Omental fat pad (tissue), 4 donors: Measurements from ENCODE around the gene CTBP2. TPM values are rescaled to one million over a fixed set of nuclear protein-coding genes. Genes with fewer than 3 reads are reported as not detected.

Source experiments
- ATAC-seq: fragments of 150-250 bp; one replicate; pipeline ENCODE4 v1.9.1; 2016; ENCODE audit warnings: mild to moderate bottlenecking, moderate library complexity; ENCODE audit not compliant: low FRiP score
- DNase-seq: peaks from one replicate; pipeline ENCODE4 v3.0.0-alpha.2; 2019; ENCODE audit warnings: low spot score
- total RNA-seq, 4 donors: library from RNA; depleted of rRNA; stranded (reverse); fragments of >200 nt; gene quantifications; one replicate each; pipeline ENCODE4 v1.1.0, GENCODE V29; 2016
- TF ChIP-seq, protein P1 (sequence below), 3 donors: fragments of 450-650 bp; IDR thresholded peaks; one replicate each; pipeline ENCODE4 v1.5.1; 2016 to 2017; ENCODE audit warnings: antibody characterized with exemption in 3 of 3, mild to moderate bottlenecking in 3 of 3, moderate library complexity in 2 of 3

The CTBP2 gene
- total RNA-seq, 4 donors from 2014 or later, result 29.4 to 58.6 (median 46.2) TPM

DNA sequence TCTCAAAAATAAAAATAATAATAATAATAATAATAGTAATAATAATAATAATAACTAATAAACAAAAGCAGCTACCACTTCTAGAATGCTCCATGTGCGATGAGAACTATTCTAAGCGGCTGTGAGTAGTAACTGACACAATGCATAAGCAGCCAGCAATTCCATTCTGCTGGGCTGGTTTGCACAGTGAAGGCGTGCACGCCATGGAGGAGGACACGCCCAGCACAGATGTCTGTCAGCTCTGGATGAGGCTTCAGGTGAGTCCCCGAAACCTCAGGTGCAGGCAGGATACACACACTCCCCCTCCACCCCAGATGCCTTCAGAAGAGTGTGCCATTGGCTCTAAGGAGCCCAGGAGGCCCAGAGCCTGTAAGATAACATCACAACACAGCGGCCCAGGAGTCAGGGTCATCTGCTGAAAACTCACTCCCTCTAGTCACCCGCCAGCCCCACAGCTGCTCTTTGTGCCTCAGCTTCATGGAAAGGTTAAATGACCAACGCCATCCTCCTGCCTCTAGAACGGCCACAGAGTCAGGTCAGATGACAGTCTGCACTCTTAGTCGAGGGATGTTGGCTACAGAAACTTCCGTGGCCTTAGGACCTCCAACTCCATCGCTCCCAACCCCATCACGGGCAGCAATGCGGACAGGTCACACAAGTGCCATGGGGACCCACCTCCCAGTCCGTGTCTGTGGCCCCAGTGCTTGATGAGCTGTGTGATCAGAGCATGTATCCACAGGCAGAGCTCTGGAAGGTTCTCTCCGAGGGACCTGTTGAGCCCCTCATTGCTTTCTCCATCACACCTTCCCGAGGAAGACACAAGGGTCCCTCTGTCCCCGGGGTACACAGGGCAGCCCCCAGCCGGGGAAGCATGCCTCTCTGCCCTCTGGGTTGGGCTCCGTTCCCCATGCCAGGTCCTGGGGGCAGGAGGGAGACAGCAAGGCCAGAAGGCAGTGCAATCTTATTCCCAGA, 103.9 kb downstream of the CTBP2 start:
- TF ChIP-seq, protein P1, sequence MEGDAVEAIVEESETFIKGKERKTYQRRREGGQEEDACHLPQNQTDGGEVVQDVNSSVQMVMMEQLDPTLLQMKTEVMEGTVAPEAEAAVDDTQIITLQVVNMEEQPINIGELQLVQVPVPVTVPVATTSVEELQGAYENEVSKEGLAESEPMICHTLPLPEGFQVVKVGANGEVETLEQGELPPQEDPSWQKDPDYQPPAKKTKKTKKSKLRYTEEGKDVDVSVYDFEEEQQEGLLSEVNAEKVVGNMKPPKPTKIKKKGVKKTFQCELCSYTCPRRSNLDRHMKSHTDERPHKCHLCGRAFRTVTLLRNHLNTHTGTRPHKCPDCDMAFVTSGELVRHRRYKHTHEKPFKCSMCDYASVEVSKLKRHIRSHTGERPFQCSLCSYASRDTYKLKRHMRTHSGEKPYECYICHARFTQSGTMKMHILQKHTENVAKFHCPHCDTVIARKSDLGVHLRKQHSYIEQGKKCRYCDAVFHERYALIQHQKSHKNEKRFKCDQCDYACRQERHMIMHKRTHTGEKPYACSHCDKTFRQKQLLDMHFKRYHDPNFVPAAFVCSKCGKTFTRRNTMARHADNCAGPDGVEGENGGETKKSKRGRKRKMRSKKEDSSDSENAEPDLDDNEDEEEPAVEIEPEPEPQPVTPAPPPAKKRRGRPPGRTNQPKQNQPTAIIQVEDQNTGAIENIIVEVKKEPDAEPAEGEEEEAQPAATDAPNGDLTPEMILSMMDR (IDR thresholded peaks at IDR 0.05), result no peak
- ATAC-seq (no peak), DNase-seq (no peak)

DNA sequence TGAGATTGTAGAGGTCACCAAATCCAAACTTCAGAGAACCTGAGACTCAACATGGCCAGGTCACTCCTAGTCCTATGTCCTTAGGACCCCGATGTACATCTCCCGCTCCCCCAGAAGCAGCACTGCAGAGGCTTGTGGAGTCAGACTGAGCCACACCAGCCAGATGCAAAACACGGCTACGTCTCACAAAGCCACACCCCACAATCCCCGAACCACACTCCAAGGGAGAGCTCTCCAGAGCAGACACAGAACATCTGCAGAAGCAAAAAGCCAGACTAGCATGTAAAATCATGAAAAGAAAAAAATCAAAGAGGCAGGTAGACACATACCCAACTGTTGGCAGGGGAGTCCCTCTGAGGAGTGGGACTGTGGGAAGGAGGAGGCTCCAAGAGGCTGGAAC, 104.9 kb downstream of the CTBP2 start:
- DNase-seq, result no peak
- ATAC-seq, result no peak
- TF ChIP-seq, protein P1 (IDR thresholded peaks at IDR 0.05), result no peak

DNA sequence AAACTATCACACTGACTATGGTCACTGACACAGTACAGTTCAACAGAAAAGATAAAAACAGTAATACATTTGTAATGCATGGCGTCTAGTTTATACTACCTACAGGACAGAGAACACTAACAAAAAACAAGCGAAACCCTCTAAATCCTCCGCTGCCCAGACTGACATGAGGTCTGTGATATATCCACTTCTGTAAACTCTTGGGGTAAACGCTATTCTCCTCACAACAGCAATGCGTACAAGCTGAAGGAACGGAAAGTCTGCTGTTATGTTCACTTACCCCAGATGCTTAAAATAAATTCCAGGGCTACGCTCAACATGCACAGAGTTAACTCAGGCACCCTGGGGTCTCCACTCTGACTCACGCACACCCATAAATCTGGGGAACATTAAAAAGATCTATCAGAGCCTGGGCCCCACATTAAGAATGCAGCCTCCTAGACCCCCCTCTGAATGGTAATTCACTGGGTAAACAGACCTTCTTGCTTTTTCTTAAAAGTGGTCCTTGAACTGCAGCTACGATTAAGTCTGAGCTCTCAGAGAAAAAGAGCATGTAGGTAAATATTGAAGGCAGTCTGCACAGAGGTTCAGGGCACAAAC, 105.6 kb downstream of the CTBP2 start:
- ATAC-seq, result no peak
- TF ChIP-seq, protein P1 (IDR thresholded peaks at IDR 0.05), result no peak
- no peak for DNase-seq

DNA sequence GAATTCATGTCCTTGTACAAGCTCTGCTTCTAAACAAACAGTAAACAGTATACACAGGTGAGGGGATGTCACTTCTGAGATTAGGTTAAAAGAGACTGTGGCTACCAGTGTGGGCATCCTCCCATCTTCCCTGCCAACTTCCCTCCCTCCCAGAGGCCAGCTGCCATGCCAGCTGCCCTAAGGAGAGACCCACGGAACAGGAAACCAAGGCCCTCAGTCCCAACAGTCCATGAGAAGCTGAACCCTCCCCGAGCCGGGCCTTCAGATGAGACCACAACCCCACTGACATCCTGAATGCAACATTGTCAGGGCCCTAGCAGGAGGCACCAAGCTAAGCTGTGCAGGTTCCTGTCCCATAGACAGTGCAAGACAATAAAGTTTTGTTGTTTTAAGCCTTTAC, 106.1 kb downstream of the CTBP2 start:
- DNase-seq (no peak), ATAC-seq (no peak)
- TF ChIP-seq, protein P1 (IDR thresholded peaks at IDR 0.05), result no peak

DNA sequence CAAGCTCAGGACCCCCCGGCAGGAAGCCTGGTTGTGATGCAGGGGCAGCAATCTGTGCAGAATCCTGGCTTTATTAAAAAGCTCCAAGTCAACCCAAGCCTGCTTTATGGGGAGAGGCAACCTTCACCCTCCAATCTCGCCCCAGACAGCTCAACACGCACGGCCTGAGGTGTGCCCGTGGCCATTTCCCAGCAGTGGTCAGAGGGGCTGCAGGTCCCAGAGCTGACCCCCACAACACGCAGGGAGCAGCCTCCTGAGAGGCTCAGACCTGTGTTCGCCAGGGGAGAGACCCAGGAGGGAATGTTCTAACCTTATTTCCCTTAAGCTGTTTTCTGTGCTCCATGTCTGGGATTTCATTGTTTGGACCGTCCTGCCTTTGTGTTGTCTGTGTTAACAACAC, 108.2 kb downstream of the CTBP2 start:
- DNase-seq (no peak), ATAC-seq (no peak)
- TF ChIP-seq, protein P1 (IDR thresholded peaks at IDR 0.05), result no peak

DNA sequence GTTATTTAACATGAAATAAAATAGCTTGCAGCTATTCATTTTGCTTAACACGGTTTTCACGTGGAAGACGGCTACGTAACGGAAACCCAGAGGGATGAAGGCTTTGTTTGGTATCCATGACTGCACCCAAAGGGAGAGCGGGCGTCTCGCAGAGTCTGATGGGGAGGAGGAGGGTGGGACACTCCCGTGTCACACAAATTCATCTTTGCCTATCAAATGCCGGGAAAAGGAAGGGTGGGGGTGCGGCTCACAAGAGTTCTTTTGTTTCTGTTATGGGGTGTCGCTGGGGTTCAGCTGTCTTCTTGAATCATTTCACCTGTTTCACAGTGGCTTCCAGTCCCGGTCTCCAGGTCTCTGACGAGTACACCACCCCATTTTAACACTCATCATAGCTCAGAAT, 110.0 kb downstream of the CTBP2 start:
- no peak for ATAC-seq
- TF ChIP-seq, protein P1 (IDR thresholded peaks at IDR 0.05), result no peak
- no peak for DNase-seq
